HCT116 (cell line): Measurements from ENCODE around the gene PBX2. TPM values are rescaled to one million over a fixed set of nuclear protein-coding genes. Genes with fewer than 3 reads are reported as not detected.

Source experiments
- ATAC-seq: fragments of 200-7000 bp; cut with Tn5 transposase; 2 replicates; pipeline ENCODE4 v1.9.1; 2020; ENCODE audit warnings: mild to moderate bottlenecking, moderate library complexity
- BruUV-seq: library from RNA; stranded (reverse); fragments of 400-500 nt; replicated peaks from 2 replicates; lab custom pipeline; 2021; lab: Mats Ljungman, UMichigan
- CTCF ChIA-PET: fragments of 300-600 bp; sonication (Branson Sonifier 250); formaldehyde crosslinking; loops from one replicate; lab custom pipeline; 2021; ENCODE audit warnings: antibody characterized with exemption; lab: Charles Lee
- POLR2A ChIA-PET: fragments of 300-600, 350-600 bp; sonication (Branson Sonifier 250); formaldehyde crosslinking; loops from one replicate; lab custom pipeline; 2021; ENCODE audit warnings: antibody characterized with exemption; lab: Charles Lee
- RAD21 ChIA-PET, 2 experiments: fragments of 300-600 bp; sonication (Branson Sonifier 250); formaldehyde crosslinking; loops; one replicate each; lab custom pipeline; 2023; ENCODE audit warnings: low total read pairs in 2 of 2; ENCODE audit not compliant: uncharacterized antibody in 2 of 2, unreplicated experiment in 2 of 2, low non-redundant PET in 1 of 2; lab: Charles Lee
- DNase-seq: peaks from one replicate; pipeline ENCODE4 v3.0.0-alpha.2; 2010; ENCODE audit warnings: low read depth, low spot score
- H2AFZ ChIP-seq: fragments of 200-600 bp; shearing (Covaris generic), sonication (generic); 2 replicates; pipeline ENCODE4 v1.6.1; 2017; ENCODE audit warnings: low read depth, mixed run types, mixed read lengths, antibody characterized with exemption, low read length; ENCODE audit not compliant: poor library complexity, severe bottlenecking
- H3K27ac ChIP-seq: 2 replicates; pipeline ENCODE4 v1.5.1; 2012; ENCODE audit warnings: low read depth, low read length
- H3K27me3 ChIP-seq: fragments of 200-600 bp; sonication (generic); 2 replicates; pipeline ENCODE4 v1.6.1; 2016; ENCODE audit warnings: mixed run types, low read length, mixed read lengths; ENCODE audit not compliant: insufficient read depth
- H3K36me3 ChIP-seq, 2 experiments: fragments of 200-500 bp in 1 of 2; fragments of 200-600 bp in 1 of 2; sonication (Bioruptor generic) in 1 of 2; sonication (generic) in 1 of 2; 2 replicates each; pipeline versions ENCODE4 v1.5.1 to v1.6.1; 2014 to 2016; ENCODE audit warnings: low read length in 2 of 2, inconsistent platforms in 1 of 2, mixed read lengths in 1 of 2, mixed run types in 1 of 2; ENCODE audit not compliant: insufficient read depth in 2 of 2, control insufficient read depth in 1 of 2
- H3K4me1 ChIP-seq, 2 experiments: fragments of 200-600 bp in 1 of 2; sonication (generic) in 1 of 2; 2 replicates each; pipeline versions ENCODE4 v1.5.1 to v1.6.1; 2012 to 2017; ENCODE audit warnings: low read length in 2 of 2, inconsistent platforms in 1 of 2, mild to moderate bottlenecking in 1 of 2, mixed read lengths in 1 of 2, mixed run types in 1 of 2, moderate library complexity in 1 of 2; ENCODE audit not compliant: insufficient read depth in 2 of 2, control insufficient read depth in 1 of 2
- H3K4me2 ChIP-seq: fragments of 200-600 bp; sonication (generic); 2 replicates; pipeline ENCODE4 v1.6.1; 2017; ENCODE audit warnings: mixed run types, low read length, mixed read lengths
- H3K4me3 ChIP-seq, 2 experiments: fragments of 200-600 bp in 1 of 2; sonication (generic) in 1 of 2; replicated peaks in 1 of 2; 2 replicates each; pipeline ENCODE4 v1.5.1; 2011 to 2016; ENCODE audit warnings: low read length in 2 of 2, control low read depth in 1 of 2, low read depth in 1 of 2, mild to moderate bottlenecking in 1 of 2, mixed read lengths in 1 of 2, mixed run types in 1 of 2
- H3K79me2 ChIP-seq: fragments of 200-600 bp; sonication (generic); 2 replicates; pipeline ENCODE4 v1.6.1; 2017; ENCODE audit warnings: mild to moderate bottlenecking, mixed run types, low read length, moderate library complexity, mixed read lengths; ENCODE audit not compliant: insufficient read depth
- H3K9ac ChIP-seq: fragments of 200-600 bp; sonication (generic); 2 replicates; pipeline ENCODE4 v1.6.1; 2016; ENCODE audit warnings: low read length, mixed read lengths
- H3K9me2 ChIP-seq: fragments of 200-600 bp; sonication (generic), shearing (Covaris generic); 2 replicates; pipeline ENCODE4 v1.6.1; 2017; ENCODE audit warnings: mixed run types, mild to moderate bottlenecking, moderate library complexity; ENCODE audit not compliant: insufficient read depth
- H3K9me3 ChIP-seq, 2 experiments: fragments of 200-500 bp in 1 of 2; fragments of 200-600 bp in 1 of 2; sonication (Bioruptor generic) in 1 of 2; sonication (generic) in 1 of 2; 2 replicates each; pipeline ENCODE4 v1.6.1; 2014 to 2017; ENCODE audit warnings: low read length in 2 of 2, mixed read lengths in 2 of 2, inconsistent platforms in 1 of 2, low read depth in 1 of 2, mild to moderate bottlenecking in 1 of 2, mixed run types in 1 of 2, moderate library complexity in 1 of 2; ENCODE audit not compliant: control insufficient read depth in 1 of 2, insufficient read depth in 1 of 2
- H4K20me1 ChIP-seq: fragments of 200-600 bp; sonication (generic), shearing (Covaris generic); 2 replicates; pipeline ENCODE4 v1.6.1; 2017; ENCODE audit warnings: mixed run types, mild to moderate bottlenecking, moderate library complexity; ENCODE audit not compliant: insufficient read depth
- CBX3 ChIP-seq: IDR thresholded peaks from 2 replicates; pipeline ENCODE4 v1.6.1; 2012; ENCODE audit warnings: low read depth
- ELF1 ChIP-seq: IDR thresholded peaks from 2 replicates; pipeline ENCODE4 v1.6.1; 2012; ENCODE audit warnings: low read depth, borderline replicate concordance
- EZH2 ChIP-seq: fragments of 200-600 bp; sonication (generic); IDR thresholded peaks from 2 replicates; pipeline ENCODE4 v1.6.1; 2017; ENCODE audit warnings: antibody characterized with exemption, mixed run types
- FOSL1 ChIP-seq: IDR thresholded peaks from 2 replicates; pipeline ENCODE4 v1.6.1; 2012; ENCODE audit warnings: low read depth
- JUND ChIP-seq: IDR thresholded peaks from 2 replicates; pipeline ENCODE4 v1.6.1; 2012
- POLR2A ChIP-seq: IDR thresholded peaks from 2 replicates; pipeline ENCODE4 v1.7.0; 2011; ENCODE audit warnings: borderline replicate concordance; ENCODE audit not compliant: insufficient read depth, insufficient read length; ENCODE audit errors: extremely low read depth
- POLR2AphosphoS5 ChIP-seq: IDR thresholded peaks from 2 replicates; pipeline ENCODE4 v1.6.1; 2011; ENCODE audit warnings: mild to moderate bottlenecking, low read depth, low read length, moderate library complexity
- RAD21 ChIP-seq: IDR thresholded peaks from 2 replicates; pipeline ENCODE4 v1.6.1; 2012; ENCODE audit warnings: low read depth, mild to moderate bottlenecking
- SP1 ChIP-seq: IDR thresholded peaks from 2 replicates; pipeline ENCODE4 v1.6.1; 2012; ENCODE audit warnings: low read depth
- ZNF274 ChIP-seq: fragments of 200-500 bp; sonication (Bioruptor generic); IDR thresholded peaks from 2 replicates; pipeline ENCODE4 v1.6.1; 2014; ENCODE audit warnings: mild to moderate bottlenecking, low read depth, low read length, inconsistent platforms
- intact Hi-C: fragments of 100-400 bp; cut with micrococcal nuclease; formaldehyde crosslinking; loops from 2 replicates; pipeline ENCODE4 v1.10.0; 2022
- total RNA-seq: library from RNA; stranded (reverse); gene quantifications from one replicate; pipeline ENCODE4 v1.2.1, GENCODE V29; 2021; ENCODE audit not compliant: unreplicated experiment
- TF ChIP-seq, protein P1 (sequence below): IDR thresholded peaks from 2 replicates; pipeline ENCODE4 v1.6.1; 2012
- TF ChIP-seq, protein P2 (sequence below): IDR thresholded peaks from 2 replicates; pipeline ENCODE4 v1.6.1; 2012; ENCODE audit warnings: low read depth
- TF ChIP-seq, protein P3 (sequence below), 3 experiments: fragments of 200-600 bp in 1 of 3; sonication (generic) in 1 of 3; IDR thresholded peaks in 2 of 3; conservative IDR thresholded peaks in 1 of 3; 2 replicates each; pipeline ENCODE4 v1.5.1; 2012 to 2017; ENCODE audit warnings: low read depth in 2 of 3, low read length in 2 of 3, antibody characterized with exemption in 1 of 3, borderline replicate concordance in 1 of 3, control low read depth in 1 of 3, mild to moderate bottlenecking in 1 of 3, mixed read lengths in 1 of 3, mixed run types in 1 of 3, moderate library complexity in 1 of 3; ENCODE audit not compliant: insufficient read depth in 1 of 3
- TF ChIP-seq, protein P4 (sequence below): IDR thresholded peaks from 2 replicates; pipeline ENCODE4 v1.6.1; 2011; ENCODE audit warnings: mild to moderate bottlenecking, low read length, moderate library complexity; ENCODE audit not compliant: insufficient replicate concordance; ENCODE audit errors: extremely low read depth

The PBX2 gene
- total RNA-seq, 1 experiment from 2014 or later, result 79.0 TPM

DNA sequence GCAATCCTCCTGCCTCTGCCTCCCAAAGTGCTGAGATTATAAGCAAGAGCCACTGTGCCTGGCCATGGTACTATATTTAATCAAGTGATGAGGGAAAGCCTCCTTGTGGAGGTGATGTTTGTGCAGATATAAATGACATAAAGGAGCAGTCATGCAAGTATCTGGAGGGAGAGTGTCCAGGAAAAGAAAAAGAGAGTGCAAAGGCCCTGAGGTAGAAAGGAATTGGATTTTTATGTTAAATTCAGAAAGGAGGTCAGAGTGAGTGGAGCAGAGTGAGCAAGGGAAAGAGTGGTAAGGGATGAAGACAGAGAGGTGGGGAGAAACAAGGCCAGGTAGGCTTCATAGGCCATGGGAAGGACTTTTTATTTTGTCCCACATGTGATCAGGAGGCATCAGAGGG, 52.5 kb downstream of the PBX2 start:
- DNase-seq (no peak), ATAC-seq (no peak)
- no peaks in the 10 kb centered on the region for H3K36me3 ChIP-seq
- BruUV-seq, result no TSS peak
- ChIA-PET RAD21 (no interaction called here), CTCF (no interaction called here), POLR2A (no interaction called here)
- H3K27me3 ChIP-seq, result no peaks in the 10 kb centered on the region
- H3K27ac ChIP-seq, result no peak overlapping the region
- TF ChIP-seq FOSL1, result no peak
- TF ChIP-seq SP1, result no peak
- no peak for TF ChIP-seq CBX3
- TF ChIP-seq ELF1, result no peak
- no peak for TF ChIP-seq EZH2
- no peak for TF ChIP-seq POLR2AphosphoS5
- TF ChIP-seq RAD21, result no peak
- no peak for TF ChIP-seq ZNF274
- TF ChIP-seq JUND, result no peak
- TF ChIP-seq, protein P1, sequence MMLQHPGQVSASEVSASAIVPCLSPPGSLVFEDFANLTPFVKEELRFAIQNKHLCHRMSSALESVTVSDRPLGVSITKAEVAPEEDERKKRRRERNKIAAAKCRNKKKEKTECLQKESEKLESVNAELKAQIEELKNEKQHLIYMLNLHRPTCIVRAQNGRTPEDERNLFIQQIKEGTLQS, result no peak
- TF ChIP-seq, protein P2, sequence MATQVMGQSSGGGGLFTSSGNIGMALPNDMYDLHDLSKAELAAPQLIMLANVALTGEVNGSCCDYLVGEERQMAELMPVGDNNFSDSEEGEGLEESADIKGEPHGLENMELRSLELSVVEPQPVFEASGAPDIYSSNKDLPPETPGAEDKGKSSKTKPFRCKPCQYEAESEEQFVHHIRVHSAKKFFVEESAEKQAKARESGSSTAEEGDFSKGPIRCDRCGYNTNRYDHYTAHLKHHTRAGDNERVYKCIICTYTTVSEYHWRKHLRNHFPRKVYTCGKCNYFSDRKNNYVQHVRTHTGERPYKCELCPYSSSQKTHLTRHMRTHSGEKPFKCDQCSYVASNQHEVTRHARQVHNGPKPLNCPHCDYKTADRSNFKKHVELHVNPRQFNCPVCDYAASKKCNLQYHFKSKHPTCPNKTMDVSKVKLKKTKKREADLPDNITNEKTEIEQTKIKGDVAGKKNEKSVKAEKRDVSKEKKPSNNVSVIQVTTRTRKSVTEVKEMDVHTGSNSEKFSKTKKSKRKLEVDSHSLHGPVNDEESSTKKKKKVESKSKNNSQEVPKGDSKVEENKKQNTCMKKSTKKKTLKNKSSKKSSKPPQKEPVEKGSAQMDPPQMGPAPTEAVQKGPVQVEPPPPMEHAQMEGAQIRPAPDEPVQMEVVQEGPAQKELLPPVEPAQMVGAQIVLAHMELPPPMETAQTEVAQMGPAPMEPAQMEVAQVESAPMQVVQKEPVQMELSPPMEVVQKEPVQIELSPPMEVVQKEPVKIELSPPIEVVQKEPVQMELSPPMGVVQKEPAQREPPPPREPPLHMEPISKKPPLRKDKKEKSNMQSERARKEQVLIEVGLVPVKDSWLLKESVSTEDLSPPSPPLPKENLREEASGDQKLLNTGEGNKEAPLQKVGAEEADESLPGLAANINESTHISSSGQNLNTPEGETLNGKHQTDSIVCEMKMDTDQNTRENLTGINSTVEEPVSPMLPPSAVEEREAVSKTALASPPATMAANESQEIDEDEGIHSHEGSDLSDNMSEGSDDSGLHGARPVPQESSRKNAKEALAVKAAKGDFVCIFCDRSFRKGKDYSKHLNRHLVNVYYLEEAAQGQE, result no peak
- TF ChIP-seq POLR2A, result no peak
- TF ChIP-seq, protein P3, sequence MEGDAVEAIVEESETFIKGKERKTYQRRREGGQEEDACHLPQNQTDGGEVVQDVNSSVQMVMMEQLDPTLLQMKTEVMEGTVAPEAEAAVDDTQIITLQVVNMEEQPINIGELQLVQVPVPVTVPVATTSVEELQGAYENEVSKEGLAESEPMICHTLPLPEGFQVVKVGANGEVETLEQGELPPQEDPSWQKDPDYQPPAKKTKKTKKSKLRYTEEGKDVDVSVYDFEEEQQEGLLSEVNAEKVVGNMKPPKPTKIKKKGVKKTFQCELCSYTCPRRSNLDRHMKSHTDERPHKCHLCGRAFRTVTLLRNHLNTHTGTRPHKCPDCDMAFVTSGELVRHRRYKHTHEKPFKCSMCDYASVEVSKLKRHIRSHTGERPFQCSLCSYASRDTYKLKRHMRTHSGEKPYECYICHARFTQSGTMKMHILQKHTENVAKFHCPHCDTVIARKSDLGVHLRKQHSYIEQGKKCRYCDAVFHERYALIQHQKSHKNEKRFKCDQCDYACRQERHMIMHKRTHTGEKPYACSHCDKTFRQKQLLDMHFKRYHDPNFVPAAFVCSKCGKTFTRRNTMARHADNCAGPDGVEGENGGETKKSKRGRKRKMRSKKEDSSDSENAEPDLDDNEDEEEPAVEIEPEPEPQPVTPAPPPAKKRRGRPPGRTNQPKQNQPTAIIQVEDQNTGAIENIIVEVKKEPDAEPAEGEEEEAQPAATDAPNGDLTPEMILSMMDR (IDR thresholded peaks at IDR 0.05 in 2 of 3, conservative IDR thresholded peaks at IDR 0.05 in 1 of 3; ENCODE audit: borderline replicate concordance in 1 of 3, insufficient read depth in 1 of 3, low read depth in 2 of 3, low read length in 2 of 3), result no peak
- TF ChIP-seq, protein P4, sequence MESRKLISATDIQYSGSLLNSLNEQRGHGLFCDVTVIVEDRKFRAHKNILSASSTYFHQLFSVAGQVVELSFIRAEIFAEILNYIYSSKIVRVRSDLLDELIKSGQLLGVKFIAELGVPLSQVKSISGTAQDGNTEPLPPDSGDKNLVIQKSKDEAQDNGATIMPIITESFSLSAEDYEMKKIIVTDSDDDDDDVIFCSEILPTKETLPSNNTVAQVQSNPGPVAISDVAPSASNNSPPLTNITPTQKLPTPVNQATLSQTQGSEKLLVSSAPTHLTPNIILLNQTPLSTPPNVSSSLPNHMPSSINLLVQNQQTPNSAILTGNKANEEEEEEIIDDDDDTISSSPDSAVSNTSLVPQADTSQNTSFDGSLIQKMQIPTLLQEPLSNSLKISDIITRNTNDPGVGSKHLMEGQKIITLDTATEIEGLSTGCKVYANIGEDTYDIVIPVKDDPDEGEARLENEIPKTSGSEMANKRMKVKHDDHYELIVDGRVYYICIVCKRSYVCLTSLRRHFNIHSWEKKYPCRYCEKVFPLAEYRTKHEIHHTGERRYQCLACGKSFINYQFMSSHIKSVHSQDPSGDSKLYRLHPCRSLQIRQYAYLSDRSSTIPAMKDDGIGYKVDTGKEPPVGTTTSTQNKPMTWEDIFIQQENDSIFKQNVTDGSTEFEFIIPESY, result no peak
- H2AFZ ChIP-seq, result no peak overlapping the region
- H4K20me1 ChIP-seq, result no peaks in the 10 kb centered on the region
- no peak overlapping the region for H3K4me3 ChIP-seq
- no peaks in the 10 kb centered on the region for H3K9me2 ChIP-seq
- no peaks in the 10 kb centered on the region for H3K79me2 ChIP-seq
- H3K9ac ChIP-seq, result no peak overlapping the region
- no peaks in the 10 kb centered on the region for H3K9me3 ChIP-seq
- no peak overlapping the region for H3K4me2 ChIP-seq
- intact Hi-C loops, result no loop called here
- H3K4me1 ChIP-seq, result no peaks in the 10 kb centered on the region
